Measurements from ENCODE around the gene ZNF35. TPM values are rescaled to one million over a fixed set of nuclear protein-coding genes. Genes with fewer than 3 reads are reported as not detected.
A peak's percentile ranks its signal among the peaks of the same experiment; 100 is the strongest.

ZNF35 gene
- total and polyA plus RNA-seq, 2 donors (not counting 1 experiment from before 2014, with no cell fraction given) = 8.0 to 11.2 TPM

DNA sequence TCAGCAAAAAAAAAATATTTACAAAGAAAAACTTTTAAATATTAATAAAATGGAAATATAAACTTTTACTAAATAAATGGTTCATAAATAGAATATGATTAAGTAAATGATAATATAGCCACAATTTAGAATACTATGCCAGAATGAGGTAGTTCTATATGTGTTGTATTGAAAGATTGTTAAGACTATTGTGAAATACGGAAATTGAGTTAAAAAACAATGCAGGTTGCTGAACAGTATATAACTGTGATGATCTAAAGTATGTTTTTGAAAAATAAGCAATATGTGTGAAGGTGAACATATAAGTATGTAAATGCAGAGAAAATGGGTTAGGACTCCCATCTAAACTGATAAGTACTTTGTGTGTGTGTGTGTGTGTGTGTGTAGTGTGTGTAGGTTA lies 1.2 kb downstream of the ZNF35 start:
- Histone ChIP-seq H3K4me1 (ENCODE audit: control insufficient read depth, extremely low read depth, insufficient read depth, low read length) (no peaks in the 10 kb centered on the region), H4K20me1 (ENCODE audit: control insufficient read depth, extremely low read depth, insufficient read depth, low read length) (no peaks in the 10 kb centered on the region), H3K9me3 (ENCODE audit: control insufficient read depth, insufficient read depth, low read depth, low read length) (no peaks in the 10 kb centered on the region), H3K27ac (ENCODE audit: insufficient read depth, low read length) (no peak overlapping the region), H3K4me3 (replicated peaks in 1 of 4; ENCODE audit: control extremely low read depth in 1 of 4, insufficient read depth in 1 of 4, low read depth in 3 of 4, low read length in 4 of 4) (peak overlapping the region in 3 of 4 experiments; percentile 82 to 99 (median 93)), H3K27me3 (ENCODE audit: control insufficient read depth, insufficient read depth, low read length) (no peaks in the 10 kb centered on the region), H2AFZ (ENCODE audit: low read length) (no peak overlapping the region), H3K9ac (ENCODE audit: insufficient read depth, low read length) (no peak overlapping the region), H3K79me2 (ENCODE audit: control insufficient read depth, insufficient read depth, low read length) (peaks cover 13% of the 10 kb centered on the region), H3K4me2 (ENCODE audit: extremely low read depth, insufficient read depth, low read length) (peak overlapping the region; percentile 89), H3K36me3 (ENCODE audit: control insufficient read depth, insufficient read depth, low read length) (peaks cover 12% of the 10 kb centered on the region)
- no peak for TF ChIP-seq EZH2 (IDR thresholded peaks at IDR 0.05; ENCODE audit: low read length, missing control alignments)
- TF ChIP-seq, protein P1, sequence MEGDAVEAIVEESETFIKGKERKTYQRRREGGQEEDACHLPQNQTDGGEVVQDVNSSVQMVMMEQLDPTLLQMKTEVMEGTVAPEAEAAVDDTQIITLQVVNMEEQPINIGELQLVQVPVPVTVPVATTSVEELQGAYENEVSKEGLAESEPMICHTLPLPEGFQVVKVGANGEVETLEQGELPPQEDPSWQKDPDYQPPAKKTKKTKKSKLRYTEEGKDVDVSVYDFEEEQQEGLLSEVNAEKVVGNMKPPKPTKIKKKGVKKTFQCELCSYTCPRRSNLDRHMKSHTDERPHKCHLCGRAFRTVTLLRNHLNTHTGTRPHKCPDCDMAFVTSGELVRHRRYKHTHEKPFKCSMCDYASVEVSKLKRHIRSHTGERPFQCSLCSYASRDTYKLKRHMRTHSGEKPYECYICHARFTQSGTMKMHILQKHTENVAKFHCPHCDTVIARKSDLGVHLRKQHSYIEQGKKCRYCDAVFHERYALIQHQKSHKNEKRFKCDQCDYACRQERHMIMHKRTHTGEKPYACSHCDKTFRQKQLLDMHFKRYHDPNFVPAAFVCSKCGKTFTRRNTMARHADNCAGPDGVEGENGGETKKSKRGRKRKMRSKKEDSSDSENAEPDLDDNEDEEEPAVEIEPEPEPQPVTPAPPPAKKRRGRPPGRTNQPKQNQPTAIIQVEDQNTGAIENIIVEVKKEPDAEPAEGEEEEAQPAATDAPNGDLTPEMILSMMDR (conservative IDR thresholded peaks at IDR 0.05 in 1 of 2, IDR thresholded peaks at IDR 0.05 in 1 of 2; ENCODE audit: low read depth in 1 of 2, low read length in 2 of 2) = no peak
- DNase-seq (ENCODE audit: low read depth in 2 of 2) = no peak

DNA sequence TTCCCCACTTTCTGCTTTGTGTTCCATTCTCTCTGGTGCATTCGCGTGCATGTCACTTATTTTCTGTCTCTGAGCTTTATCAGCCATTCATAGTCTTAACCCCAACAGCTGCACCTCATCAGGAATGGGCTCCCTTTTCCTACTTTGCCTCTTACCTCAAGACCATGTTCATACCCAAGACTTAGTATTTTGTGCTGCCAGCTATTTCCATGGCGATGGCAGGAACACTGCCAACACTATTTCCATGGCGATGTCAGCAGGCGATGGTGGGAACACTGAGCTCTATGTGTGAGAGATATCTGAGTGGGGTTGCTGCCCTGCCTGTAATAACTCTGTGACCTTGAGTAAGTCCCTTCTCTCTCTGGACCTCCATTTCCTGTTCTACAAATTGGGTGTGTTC lies 5.5 kb downstream of the ZNF35 start:
- no peak overlapping the region for H3K27ac ChIP-seq (ENCODE audit: insufficient read depth, low read length)
- no peak for DNase-seq (ENCODE audit: low read depth in 2 of 2)
- no peak overlapping the region for H3K4me3 ChIP-seq (replicated peaks in 1 of 4; ENCODE audit: control extremely low read depth in 1 of 4, insufficient read depth in 1 of 4, low read depth in 3 of 4, low read length in 4 of 4)
- no peak overlapping the region for H2AFZ ChIP-seq (ENCODE audit: low read length)
- TF ChIP-seq, protein P1 (conservative IDR thresholded peaks at IDR 0.05 in 1 of 2, IDR thresholded peaks at IDR 0.05 in 1 of 2; ENCODE audit: low read depth in 1 of 2, low read length in 2 of 2) = no peak
- TF ChIP-seq EZH2 (IDR thresholded peaks at IDR 0.05; ENCODE audit: low read length, missing control alignments) = no peak
- H3K27me3 ChIP-seq (ENCODE audit: control insufficient read depth, insufficient read depth, low read length) = no peaks in the 10 kb centered on the region
- no peaks in the 10 kb centered on the region for H4K20me1 ChIP-seq (ENCODE audit: control insufficient read depth, extremely low read depth, insufficient read depth, low read length)
- peaks cover 9% of the 10 kb centered on the region for H3K79me2 ChIP-seq (ENCODE audit: control insufficient read depth, insufficient read depth, low read length)
- peaks cover 27% of the 10 kb centered on the region for H3K36me3 ChIP-seq (ENCODE audit: control insufficient read depth, insufficient read depth, low read length)
- H3K4me1 ChIP-seq (ENCODE audit: control insufficient read depth, extremely low read depth, insufficient read depth, low read length) = no peaks in the 10 kb centered on the region
- H3K4me2 ChIP-seq (ENCODE audit: extremely low read depth, insufficient read depth, low read length) = no peak overlapping the region
- H3K9me3 ChIP-seq (ENCODE audit: control insufficient read depth, insufficient read depth, low read depth, low read length) = peaks cover 5% of the 10 kb centered on the region
- no peak overlapping the region for H3K9ac ChIP-seq (ENCODE audit: insufficient read depth, low read length)

DNA sequence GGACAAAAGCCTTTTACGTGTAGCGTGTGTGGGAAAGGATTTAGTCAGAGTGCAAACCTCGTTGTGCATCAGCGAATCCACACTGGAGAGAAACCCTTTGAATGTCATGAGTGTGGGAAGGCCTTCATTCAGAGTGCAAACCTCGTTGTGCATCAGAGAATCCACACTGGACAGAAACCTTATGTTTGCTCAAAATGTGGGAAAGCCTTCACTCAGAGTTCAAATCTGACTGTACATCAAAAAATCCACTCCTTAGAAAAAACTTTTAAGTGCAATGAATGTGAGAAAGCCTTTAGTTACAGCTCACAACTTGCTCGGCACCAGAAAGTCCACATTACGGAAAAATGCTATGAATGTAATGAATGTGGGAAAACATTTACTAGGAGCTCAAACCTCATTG lies 10.5 kb downstream of the ZNF35 start:
- Histone ChIP-seq H3K4me2 (ENCODE audit: extremely low read depth, insufficient read depth, low read length) (no peak overlapping the region), H3K9me3 (ENCODE audit: control insufficient read depth, insufficient read depth, low read depth, low read length) (peaks cover 6% of the 10 kb centered on the region), H3K36me3 (ENCODE audit: control insufficient read depth, insufficient read depth, low read length) (peaks cover 26% of the 10 kb centered on the region), H4K20me1 (ENCODE audit: control insufficient read depth, extremely low read depth, insufficient read depth, low read length) (no peaks in the 10 kb centered on the region), H3K9ac (ENCODE audit: insufficient read depth, low read length) (no peak overlapping the region), H3K27ac (ENCODE audit: insufficient read depth, low read length) (no peak overlapping the region), H3K4me3 (replicated peaks in 1 of 4; ENCODE audit: control extremely low read depth in 1 of 4, insufficient read depth in 1 of 4, low read depth in 3 of 4, low read length in 4 of 4) (no peak overlapping the region), H3K4me1 (ENCODE audit: control insufficient read depth, extremely low read depth, insufficient read depth, low read length) (no peaks in the 10 kb centered on the region), H3K79me2 (ENCODE audit: control insufficient read depth, insufficient read depth, low read length) (no peaks in the 10 kb centered on the region), H2AFZ (ENCODE audit: low read length) (no peak overlapping the region), H3K27me3 (ENCODE audit: control insufficient read depth, insufficient read depth, low read length) (no peaks in the 10 kb centered on the region)
- TF ChIP-seq EZH2 (IDR thresholded peaks at IDR 0.05; ENCODE audit: low read length, missing control alignments) = no peak
- DNase-seq (ENCODE audit: low read depth in 2 of 2) = no peak
